ENCODE measurements around the gene TMEM225.
"Not testable (repeated sequence)": the region's sequence is repeated elsewhere in the genome, so short reads cannot be mapped to it uniquely, and the experiment has no call there.

The TMEM225 gene

GRCh38 chr11:123885570-123885969, at the start of gene TMEM225:
Gene TMEM225, minus strand, starts transcription at chr11:123885670. Its CDS starts 245 bp downstream, at chr11:123885425.
- no peak for DNase-seq

GRCh38 chr11:123924027-123924426, 38.6 kb upstream of the TMEM225 start:
- DNase-seq = no peak

GRCh38 chr11:123920943-123921342, 35.5 kb upstream of the TMEM225 start:
- DNase-seq = no peak

- no peak for DNase-seq
Measured at GRCh38 chr11:123905826-123906225, 20.4 kb upstream of the TMEM225 start.

GRCh38 chr11:123904932-123905331, 19.5 kb upstream of the TMEM225 start:
- no peak for DNase-seq

- DNase-seq = no peak
Measured at GRCh38 chr11:123903932-123904331, 18.5 kb upstream of the TMEM225 start.

- DNase-seq = no peak
Measured at GRCh38 chr11:123901867-123902266, 16.4 kb upstream of the TMEM225 start, which contains the start of gene OR8D4. Gene OR8D4, plus strand, starts transcription at chr11:123902167. Its CDS starts 4,265 bp downstream, at chr11:123906432.

- no peak for DNase-seq
Measured at GRCh38 chr11:123899792-123900191, 14.3 kb upstream of the TMEM225 start.

- DNase-seq = no peak
Measured at GRCh38 chr11:123892031-123892430, 6.6 kb upstream of the TMEM225 start.

- no peak for DNase-seq
Measured at GRCh38 chr11:123880912-123881311, 4.6 kb downstream of the TMEM225 start.

GRCh38 chr11:123867795-123868194, 17.7 kb downstream of the TMEM225 start:
- not testable (repeated sequence) for DNase-seq

- DNase-seq = not testable (repeated sequence)
Measured at GRCh38 chr11:123865293-123865692, 20.2 kb downstream of the TMEM225 start.

GRCh38 chr11:123859731-123860130, 25.7 kb downstream of the TMEM225 start:
- no peak for DNase-seq

- DNase-seq = no peak
Measured at GRCh38 chr11:123856444-123856843, 29.0 kb downstream of the TMEM225 start.

- DNase-seq = no peak
Measured at GRCh38 chr11:123853038-123853437, 32.4 kb downstream of the TMEM225 start.

GRCh38 chr11:123852321-123852720, 33.1 kb downstream of the TMEM225 start:
- DNase-seq = no peak

GRCh38 chr11:123851110-123851509, 34.4 kb downstream of the TMEM225 start:
- no peak for DNase-seq

- DNase-seq = no peak
Measured at GRCh38 chr11:123841174-123841573, 44.3 kb downstream of the TMEM225 start.

GRCh38 chr11:123839131-123839530, 46.3 kb downstream of the TMEM225 start:
- DNase-seq = no peak

GRCh38 chr11:123838659-123839058, 46.8 kb downstream of the TMEM225 start:
- DNase-seq = no peak

- DNase-seq = no peak
Measured at GRCh38 chr11:123838199-123838598, 47.3 kb downstream of the TMEM225 start.

- DNase-seq = no peak
Measured at GRCh38 chr11:123833095-123833494, 52.4 kb downstream of the TMEM225 start.

Data from CD4-positive, alpha-beta T cell treated with Interleukin-4 for 4 hours (primary cell).